GM12878 (cell line): Measurements from ENCODE around the gene DPP9. TPM values are rescaled to one million over a fixed set of nuclear protein-coding genes. Genes with fewer than 3 reads are reported as not detected.
A peak's percentile ranks its signal among the peaks of the same experiment; 100 is the strongest.

Source experiments
- ATAC-seq: fragments of 200-7000 bp; cut with Tn5 transposase; 3 replicates; pipeline ENCODE4 v1.9.1; 2020; ENCODE audit warnings: mild to moderate bottlenecking, moderate library complexity
- BruUV-seq: library from RNA; stranded (reverse); fragments of 400-500 nt; replicated peaks from 2 replicates; lab custom pipeline; 2021; lab: Mats Ljungman, UMichigan
- CTCF ChIA-PET: fragments of 300-600 bp; sonication (Branson Sonifier 250); formaldehyde crosslinking; extraction: SDS; loops from one replicate; lab custom pipeline; 2021; ENCODE audit warnings: inconsistent platforms; lab: Yijun Ruan, JAX
- POLR2A ChIA-PET: fragments of 350-600 bp; formaldehyde crosslinking; extraction: SDS; loops from one replicate; lab custom pipeline; 2021; ENCODE audit warnings: inconsistent platforms; lab: Charles Lee
- RAD21 ChIA-PET: fragments of 300-600 bp; sonication (Branson Sonifier 250); formaldehyde crosslinking; loops from one replicate; lab custom pipeline; 2023; ENCODE audit warnings: antibody characterized with exemption; ENCODE audit not compliant: unreplicated experiment; lab: Charles Lee
- SMC1A ChIA-PET: fragments of 300-600 bp; sonication (Branson Sonifier 250); formaldehyde crosslinking; loops from one replicate; lab custom pipeline; 2023; ENCODE audit not compliant: unreplicated experiment, uncharacterized antibody; lab: Charles Lee
- DNase-seq: peaks from one replicate; pipeline ENCODE4 v3.0.0-alpha.2; 2011; ENCODE audit warnings: low read depth, low spot score
- FAIRE-seq: peaks from 3 replicates; lab custom pipeline; 2011; peaks lifted over from hg19 to GRCh38; lab: Jason Lieb, UNC
- H2AFZ ChIP-seq: 2 replicates; pipeline ENCODE4 v1.6.0; 2011; ENCODE audit warnings: low read depth, low read length, control low read depth; ENCODE audit not compliant: control insufficient read depth
- H3K27ac ChIP-seq: 2 replicates; pipeline ENCODE4 v1.5.1; 2011; ENCODE audit warnings: control low read depth; ENCODE audit not compliant: control insufficient read depth, insufficient read depth
- H3K27me3 ChIP-seq, 2 experiments: replicated peaks in 1 of 2; 2 replicates each; pipeline versions ENCODE4 v1.6.0 to v1.6.1; 2011; ENCODE audit warnings: low read length in 1 of 2; ENCODE audit not compliant: control insufficient read depth in 2 of 2, insufficient read depth in 2 of 2
- H3K36me3 ChIP-seq, 2 experiments: 2 replicates each; pipeline ENCODE4 v1.5.1; 2011; ENCODE audit warnings: low read length in 1 of 2; ENCODE audit not compliant: control insufficient read depth in 2 of 2, insufficient read depth in 2 of 2
- H3K4me1 ChIP-seq: 2 replicates; pipeline ENCODE4 v1.6.1; 2011; ENCODE audit warnings: mild to moderate bottlenecking, low read length, moderate library complexity, mixed read lengths; ENCODE audit not compliant: control insufficient read depth, insufficient read depth
- H3K4me2 ChIP-seq: 2 replicates; pipeline ENCODE4 v1.6.0; 2011; ENCODE audit warnings: control low read depth; ENCODE audit not compliant: control insufficient read depth, insufficient read depth
- H3K4me3 ChIP-seq: fragments of 200-600 bp; sonication (generic); 2 replicates; pipeline ENCODE4 v1.5.1; 2016
- H3K79me2 ChIP-seq: 2 replicates; pipeline ENCODE4 v1.6.0; 2011; ENCODE audit warnings: low read length; ENCODE audit not compliant: control insufficient read depth, insufficient read depth
- H3K9ac ChIP-seq: 2 replicates; pipeline ENCODE4 v1.8.0; 2011; ENCODE audit warnings: low read length, control low read depth, mixed read lengths; ENCODE audit not compliant: control insufficient read depth, insufficient read depth
- H3K9me3 ChIP-seq: replicated peaks from 3 replicates; pipeline ENCODE4 v1.5.1; 2011; ENCODE audit warnings: mild to moderate bottlenecking, low read length; ENCODE audit not compliant: control insufficient read depth, insufficient read depth
- H4K20me1 ChIP-seq: 2 replicates; pipeline ENCODE4 v1.6.0; 2011; ENCODE audit not compliant: control insufficient read depth, insufficient read depth
- ZNF24 ChIP-seq: fragments of 450-650 bp; IDR thresholded peaks from 2 replicates; pipeline ENCODE4 v1.6.1; 2017; ENCODE audit warnings: antibody characterized with exemption, mild to moderate bottlenecking
- WGBS: methylation state at CpG from one replicate; pipeline ENCODE4 v1.1.6; 2016; ENCODE audit warnings: low lambda C conversion rate; ENCODE audit not compliant: insufficient replicate concordance, insufficient coverage; ENCODE audit errors: missing lambda C conversion rate; 5-methylcytosine and 5-hydroxymethylcytosine counted together
- in situ Hi-C: fragments of 300-500 bp; cut with MboI; formaldehyde crosslinking; loops from 9 replicates; pipeline ENCODE4 v1.14.3; 2018; ENCODE audit warnings: mixed read lengths
- intact Hi-C: fragments of 100-400 bp; cut with micrococcal nuclease; formaldehyde crosslinking; loops from one replicate; pipeline ENCODE4 v1.14.2; 2022; ENCODE audit not compliant: unreplicated experiment
- polyA plus RNA-seq, 11 experiments: library from polyadenylated mRNA; depleted of rRNA in 4 of 11; unstranded in 6 of 11; stranded (reverse) in 5 of 11; fragments of >200 nt; fragmentation: Nextera tagmentation in 4 of 11; fragmentation: Illumina TruSeq in 1 of 11; extraction: Ambion mirVana in 4 of 11; extraction: Trizol in 1 of 11; gene quantifications; 1 replicate in 1 of 11; 2 replicates in 10 of 11; pipeline versions ENCODE4 v1.2.1 to v1.2.3, GENCODE V29; 2011 to 2016; ENCODE audit warnings: inconsistent platforms in 2 of 11, missing spikeins in 2 of 11, low read depth in 1 of 11
- total RNA-seq, 4 experiments: library from RNA; depleted of rRNA in 3 of 4; stranded (reverse); fragments of >200 nt in 3 of 4; fragmentation: Illumina TruSeq in 1 of 4; extraction: Trizol in 1 of 4; gene quantifications; 2 replicates each; pipeline versions ENCODE4 v1.2.1 to v1.2.3, GENCODE V29; 2013 to 2021
- TF ChIP-seq, protein P1 (sequence below): fragments of 450-650 bp; IDR thresholded peaks from 2 replicates; pipeline ENCODE4 v1.6.1; 2017; ENCODE audit warnings: mild to moderate bottlenecking

The DPP9 gene
- total and polyA plus RNA-seq, 10 of the 15 experiments (the other 5 are each of a cell fraction or from before 2014, with no cell fraction given): 0.64 to 58.6 (median 27.6) TPM

DNA sequence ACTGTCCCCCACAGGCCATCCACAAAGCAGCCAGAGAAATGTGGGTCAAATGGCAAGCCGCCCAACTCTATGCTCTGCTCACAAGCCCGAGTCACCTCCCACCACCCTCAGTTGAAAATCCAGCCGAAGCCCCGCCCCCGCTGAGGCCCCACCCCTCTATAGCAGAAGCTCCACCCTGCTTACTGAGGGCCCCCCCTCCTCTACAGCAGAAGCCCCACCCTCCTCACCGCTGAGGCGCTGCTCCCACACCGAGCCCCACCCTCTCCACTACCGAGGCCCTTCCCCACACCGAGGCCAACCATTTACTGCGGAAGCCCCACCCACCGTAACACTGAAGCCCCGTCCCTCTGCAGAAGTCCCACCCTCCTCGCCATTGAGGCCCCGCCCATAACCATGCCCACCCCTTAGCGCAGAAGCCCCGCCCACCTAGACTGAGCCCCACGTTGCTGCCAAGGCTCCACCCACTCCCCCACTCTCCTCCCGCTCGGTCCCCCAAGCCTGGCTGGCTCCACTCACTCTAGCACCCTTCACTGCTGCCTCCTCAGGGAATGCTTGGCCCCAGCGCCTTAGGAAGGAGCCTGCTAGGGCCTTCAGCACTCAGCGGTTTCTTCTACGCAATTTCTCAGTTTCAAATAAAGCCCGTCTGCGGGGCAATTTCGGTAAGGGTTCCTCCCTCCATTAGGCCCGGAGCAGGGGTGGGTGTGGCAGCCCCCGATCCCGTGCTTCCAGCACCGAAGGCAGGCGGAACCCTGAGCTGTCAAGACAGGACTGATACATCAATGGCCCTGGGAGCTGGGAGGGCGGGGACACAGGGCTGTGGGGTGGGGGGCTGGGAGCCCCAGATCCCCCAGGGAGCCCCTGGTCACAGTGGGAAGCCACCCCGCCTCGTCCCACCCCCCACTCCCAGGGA, 44.5 kb downstream of the DPP9 start:
- no peak for DNase-seq

More for the DNA sequence above, 44.5 kb downstream of the DPP9 start:
- H3K4me3 ChIP-seq: no peak overlapping the region
- H4K20me1 ChIP-seq: no peaks in the 10 kb centered on the region
- no peaks in the 10 kb centered on the region for H3K4me1 ChIP-seq
- POLR2A ChIA-PET: no interaction called here
- WGBS: 94% methylated on average over 22 of the region's 34 CpGs
- H3K36me3 ChIP-seq: peaks cover 2 to 12% of the 10 kb centered on the region in 2 experiments
- no peak overlapping the region for H3K9ac ChIP-seq
- no peaks in the 10 kb centered on the region for H3K27me3 ChIP-seq
- ATAC-seq (peak; percentile 56), FAIRE-seq (no peak)
- SMC1A ChIA-PET: no interaction called here
- no TSS peak for BruUV-seq
- RAD21 ChIA-PET: interaction anchor here (0.6 kb wide), 1 partner anchor 360 kb away, joined by 3 read pairs; no protein-coding TSS in a partner anchor
- H2AFZ ChIP-seq: no peak overlapping the region
- H3K9me3 ChIP-seq: no peaks in the 10 kb centered on the region
- in situ Hi-C loops: no loop called here
- intact Hi-C loops: no loop called here
- no peaks in the 10 kb centered on the region for H3K79me2 ChIP-seq
- H3K27ac ChIP-seq: no peak overlapping the region
- H3K4me2 ChIP-seq: no peak overlapping the region
- no peak for TF ChIP-seq ZNF24
- TF ChIP-seq, protein P1, sequence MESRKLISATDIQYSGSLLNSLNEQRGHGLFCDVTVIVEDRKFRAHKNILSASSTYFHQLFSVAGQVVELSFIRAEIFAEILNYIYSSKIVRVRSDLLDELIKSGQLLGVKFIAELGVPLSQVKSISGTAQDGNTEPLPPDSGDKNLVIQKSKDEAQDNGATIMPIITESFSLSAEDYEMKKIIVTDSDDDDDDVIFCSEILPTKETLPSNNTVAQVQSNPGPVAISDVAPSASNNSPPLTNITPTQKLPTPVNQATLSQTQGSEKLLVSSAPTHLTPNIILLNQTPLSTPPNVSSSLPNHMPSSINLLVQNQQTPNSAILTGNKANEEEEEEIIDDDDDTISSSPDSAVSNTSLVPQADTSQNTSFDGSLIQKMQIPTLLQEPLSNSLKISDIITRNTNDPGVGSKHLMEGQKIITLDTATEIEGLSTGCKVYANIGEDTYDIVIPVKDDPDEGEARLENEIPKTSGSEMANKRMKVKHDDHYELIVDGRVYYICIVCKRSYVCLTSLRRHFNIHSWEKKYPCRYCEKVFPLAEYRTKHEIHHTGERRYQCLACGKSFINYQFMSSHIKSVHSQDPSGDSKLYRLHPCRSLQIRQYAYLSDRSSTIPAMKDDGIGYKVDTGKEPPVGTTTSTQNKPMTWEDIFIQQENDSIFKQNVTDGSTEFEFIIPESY: peak; percentile 35; the same call in 1 of the 2 replicates
- CTCF ChIA-PET: no interaction called here
